DND-41 (cell line): Measurements from ENCODE around the gene APMAP.

Source experiments
- ATAC-seq: fragments of 200-7000 bp; cut with Tn5 transposase; 3 replicates; pipeline ENCODE4 v1.9.1; 2021; ENCODE audit warnings: low read depth; ENCODE audit not compliant: insufficient read depth
- DNase-seq: peaks from one replicate; pipeline ENCODE4 v3.0.0-alpha.2; 2020
- H2AFZ ChIP-seq: 2 replicates; pipeline ENCODE4 v1.6.0; 2012; ENCODE audit warnings: low read depth, low read length
- H3K27ac ChIP-seq: 2 replicates; pipeline ENCODE4 v1.5.1; 2012; ENCODE audit warnings: low read length, inconsistent platforms
- H3K27me3 ChIP-seq: fragments of 200-600 bp; sonication (generic); 2 replicates; pipeline ENCODE4 v1.6.0; 2012; ENCODE audit warnings: low read length, mild to moderate bottlenecking, inconsistent platforms; ENCODE audit not compliant: insufficient read depth, poor library complexity
- H3K36me3 ChIP-seq: 2 replicates; pipeline ENCODE4 v1.5.1; 2012; ENCODE audit warnings: low read length, inconsistent platforms; ENCODE audit not compliant: insufficient read depth
- H3K4me1 ChIP-seq: 2 replicates; pipeline ENCODE4 v1.5.1; 2012; ENCODE audit warnings: mild to moderate bottlenecking, low read length; ENCODE audit not compliant: insufficient read depth
- H3K4me2 ChIP-seq: 2 replicates; pipeline ENCODE4 v1.6.0; 2012; ENCODE audit warnings: mild to moderate bottlenecking, moderate library complexity, low read length, inconsistent platforms; ENCODE audit not compliant: insufficient read depth
- H3K4me3 ChIP-seq, 2 experiments: fragments of 200-600 bp in 1 of 2; shearing (Covaris generic) in 1 of 2; 2 replicates each; pipeline ENCODE4 v1.5.1; 2012 to 2016; ENCODE audit warnings: inconsistent platforms in 2 of 2, low read length in 2 of 2, mild to moderate bottlenecking in 2 of 2, low read depth in 1 of 2, moderate library complexity in 1 of 2
- H3K79me2 ChIP-seq: 2 replicates; pipeline ENCODE4 v1.6.0; 2012; ENCODE audit warnings: low read length, inconsistent platforms; ENCODE audit not compliant: insufficient read depth
- H3K9ac ChIP-seq: 2 replicates; pipeline ENCODE4 v1.6.0; 2012; ENCODE audit warnings: low read depth, mild to moderate bottlenecking, inconsistent platforms, low read length, moderate library complexity
- H3K9me3 ChIP-seq: 2 replicates; pipeline ENCODE4 v1.5.1; 2012; ENCODE audit warnings: low read length, moderate library complexity, mild to moderate bottlenecking, inconsistent platforms; ENCODE audit not compliant: insufficient read depth, severe bottlenecking
- H4K20me1 ChIP-seq: 2 replicates; pipeline ENCODE4 v1.6.0; 2012; ENCODE audit warnings: low read length; ENCODE audit not compliant: insufficient read depth
- CTCF ChIP-seq: IDR thresholded peaks from 2 replicates; pipeline ENCODE4 v1.5.1; 2012; ENCODE audit warnings: borderline replicate concordance, low read length, moderate library complexity, mild to moderate bottlenecking; ENCODE audit not compliant: poor library complexity, severe bottlenecking; ENCODE audit errors: extremely low read depth
- EZH2 ChIP-seq: IDR thresholded peaks from 3 replicates; pipeline ENCODE4 v1.6.1; 2012; ENCODE audit warnings: borderline replicate concordance, low read depth, mild to moderate bottlenecking, moderate library complexity, low read length, inconsistent platforms; ENCODE audit not compliant: severe bottlenecking

Gene APMAP

GRCh38 chr20:24980291-24981053, 12.1 kb downstream of the APMAP start:
- TF ChIP-seq CTCF = no peak
- no peak for TF ChIP-seq EZH2
- Histone ChIP-seq H3K4me2 (no peak overlapping the region), H3K79me2 (peaks cover 76% of the 10 kb centered on the region), H3K4me1 (0 out of 2 replicates have a peak, but pooled peaks cover 3% of the 10 kb centered on the region), H3K27me3 (no peaks in the 10 kb centered on the region), H3K9ac (no peak overlapping the region), H4K20me1 (peaks cover 11% of the 10 kb centered on the region; the same call in 1 of the 2 replicates), H3K9me3 (peaks cover 7% of the 10 kb centered on the region), H3K4me3 (no peak overlapping the region), H2AFZ (no peak overlapping the region), H3K27ac (no peak overlapping the region), H3K36me3 (peaks cover 87% of the 10 kb centered on the region)
- DNase-seq = peak; percentile 2
- ATAC-seq = no peak

DNA sequence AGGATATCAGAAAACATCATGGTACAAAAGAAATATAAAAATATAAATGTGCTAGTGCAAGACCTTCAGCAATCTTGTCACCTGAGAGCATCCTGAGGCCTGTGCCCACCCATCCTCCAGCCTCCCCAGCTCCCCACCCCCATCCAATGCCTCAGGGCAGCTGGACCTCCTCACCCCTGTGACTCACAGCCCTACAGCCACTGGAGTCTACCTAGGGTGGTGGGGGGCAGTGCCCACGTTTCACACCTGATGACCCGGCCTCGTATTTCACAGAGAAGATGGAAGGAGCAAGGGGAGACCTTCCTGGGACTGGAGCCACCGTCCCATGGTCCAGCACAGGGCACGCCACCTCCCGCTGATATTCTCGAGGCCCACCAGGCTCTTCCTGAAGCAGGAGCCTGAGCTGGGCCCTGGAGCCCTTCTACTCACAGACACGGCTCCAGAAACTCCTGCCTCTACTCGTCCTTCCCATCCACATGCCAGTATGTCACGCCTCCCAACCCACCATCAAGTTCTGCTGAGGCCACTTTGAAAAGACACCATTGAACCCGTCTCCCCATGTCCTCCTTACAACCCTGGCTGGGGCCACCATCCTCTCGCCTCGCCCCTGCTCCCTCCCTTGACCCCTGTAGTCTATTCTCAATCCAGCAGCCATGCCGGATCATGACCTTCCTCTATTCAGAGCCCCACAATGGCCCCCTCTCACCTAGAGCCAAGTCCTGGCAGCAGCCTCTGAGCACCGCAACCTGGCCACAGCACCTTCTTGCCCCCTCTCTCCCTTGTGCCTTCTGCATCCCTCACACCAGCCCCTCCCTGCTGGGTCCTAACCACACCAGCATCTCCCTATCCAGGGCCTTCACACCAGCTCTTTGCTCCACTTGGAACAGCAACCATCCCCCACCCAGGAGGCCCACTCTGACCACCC, 13.3 kb downstream of the APMAP start:
- peaks cover 86% of the 10 kb centered on the region for H3K36me3 ChIP-seq
- H4K20me1 ChIP-seq = peaks cover 7% of the 10 kb centered on the region; the same call in 1 of the 2 replicates
- H2AFZ ChIP-seq = no peak overlapping the region
- no peaks in the 10 kb centered on the region for H3K4me1 ChIP-seq
- H3K27ac ChIP-seq = no peak overlapping the region
- no peak overlapping the region for H3K4me3 ChIP-seq
- H3K9me3 ChIP-seq = peaks cover 7% of the 10 kb centered on the region
- H3K27me3 ChIP-seq = no peaks in the 10 kb centered on the region
- DNase-seq (peak; percentile 3), ATAC-seq (no peak)
- no peak overlapping the region for H3K4me2 ChIP-seq
- H3K79me2 ChIP-seq = peaks cover 65% of the 10 kb centered on the region
- H3K9ac ChIP-seq = no peak overlapping the region
- TF ChIP-seq EZH2 (no peak), CTCF (no peak)

- Histone ChIP-seq H3K4me3 (no peak overlapping the region), H2AFZ (no peak overlapping the region), H4K20me1 (peaks cover 7% of the 10 kb centered on the region; the same call in 1 of the 2 replicates), H3K27ac (no peak overlapping the region), H3K27me3 (no peaks in the 10 kb centered on the region), H3K4me2 (no peak overlapping the region), H3K4me1 (no peaks in the 10 kb centered on the region), H3K79me2 (peaks cover 57% of the 10 kb centered on the region), H3K9me3 (peaks cover 7% of the 10 kb centered on the region), H3K9ac (no peak overlapping the region), H3K36me3 (peaks cover 85% of the 10 kb centered on the region)
- ATAC-seq (no peak), DNase-seq (peak; percentile 2)
- TF ChIP-seq EZH2 (no peak), CTCF (no peak)
Measured at GRCh38 chr20:24978513-24978912, 14.0 kb downstream of the APMAP start.
